DOHH2 (cell line): ENCODE data around the gene CPZ.

Experiments used
- CTCF ChIP-seq: fragments of 200-600 bp; sonication (generic); IDR thresholded peaks from one replicate; pipeline ENCODE4 v1.5.1; 2014; ENCODE audit warnings: antibody characterized with exemption, mild to moderate bottlenecking, low read depth, low read length; ENCODE audit not compliant: poor library complexity, severe bottlenecking
- EZH2phosphoT487 ChIP-seq: fragments of 200-600 bp; sonication (generic); IDR thresholded peaks from 2 replicates; pipeline ENCODE4 v1.6.1; 2017; ENCODE audit warnings: borderline replicate concordance, mild to moderate bottlenecking, antibody characterized with exemption, low read length, moderate library complexity, mixed read lengths

DNA sequence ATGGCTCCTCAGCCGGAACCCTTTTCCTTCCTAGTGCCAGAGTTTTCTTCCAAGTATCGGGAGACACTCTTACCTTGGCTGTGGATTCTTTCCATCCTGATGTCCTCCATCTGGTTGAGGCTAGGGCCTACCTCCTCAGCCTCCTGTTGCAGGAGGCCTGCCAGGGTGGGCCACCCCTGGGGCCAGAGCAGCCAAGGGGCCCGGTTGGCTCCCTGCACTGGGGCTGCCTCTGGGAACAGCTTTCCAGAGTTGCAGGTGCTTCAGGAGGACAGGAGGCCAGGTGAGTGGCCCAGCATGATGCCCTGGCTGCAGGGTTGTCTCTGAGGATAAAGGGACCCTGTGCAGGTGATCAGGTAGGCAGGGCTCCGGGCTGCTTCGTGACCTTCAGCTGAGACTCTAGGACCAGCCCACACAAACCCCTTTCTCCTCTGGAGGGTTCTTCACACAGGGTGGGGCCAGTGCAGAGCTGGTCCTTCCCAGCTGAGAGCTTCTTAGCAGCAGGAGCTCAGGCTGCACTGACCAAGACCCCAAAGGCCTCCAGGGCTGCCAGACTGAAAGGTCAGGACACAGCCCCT is 17.7 kb upstream of the CPZ start:
- no peak for TF ChIP-seq CTCF
- TF ChIP-seq EZH2phosphoT487: no peak
